IMR-90 (cell line): ENCODE measurements around the gene CPED1. TPM values are rescaled to one million over a fixed set of nuclear protein-coding genes. Genes with fewer than 3 reads are reported as not detected.
A peak's percentile ranks its signal among the peaks of the same experiment; 100 is the strongest.

ENCODE experiments used
- ATAC-seq: fragments of 200-7000 bp; cut with Tn5 transposase; 2 replicates; pipeline ENCODE4 v1.9.1; 2020; ENCODE audit warnings: low read depth, mild to moderate bottlenecking, moderate library complexity
- BruUV-seq: library from RNA; stranded (reverse); fragments of 400-500 nt; replicated peaks from 2 replicates; lab custom pipeline; 2021; lab: Mats Ljungman, UMichigan
- CTCF ChIA-PET: fragments of 300-600 bp; formaldehyde crosslinking; extraction: SDS; loops from one replicate; lab custom pipeline; 2021; ENCODE audit warnings: antibody characterized with exemption; lab: Yijun Ruan, JAX
- POLR2A ChIA-PET: fragments of 300-600 bp; sonication (Branson Sonifier 250); formaldehyde crosslinking; loops from one replicate; lab custom pipeline; 2022; ENCODE audit warnings: antibody characterized with exemption; ENCODE audit not compliant: unreplicated experiment; lab: Charles Lee
- DNase-seq: peaks from one replicate; pipeline ENCODE4 v3.0.0; 2013
- H2AFZ ChIP-seq: replicated peaks from 2 replicates; pipeline ENCODE3; 2013; ENCODE audit warnings: low read length, mild to moderate bottlenecking; ENCODE audit not compliant: poor library complexity
- H2AK5ac ChIP-seq: 2 replicates; pipeline ENCODE4 v1.6.1; 2013; ENCODE audit warnings: low read depth, low read length, inconsistent platforms
- H2AK9ac ChIP-seq: replicated peaks from 2 replicates; pipeline ENCODE3; 2013; ENCODE audit warnings: mild to moderate bottlenecking, low read depth, low read length, moderate library complexity; ENCODE audit not compliant: poor library complexity
- H2BK120ac ChIP-seq: 2 replicates; pipeline ENCODE4 v1.6.1; 2013; ENCODE audit warnings: low read depth, low read length, inconsistent platforms
- H2BK15ac ChIP-seq: 3 replicates; pipeline ENCODE4 v1.6.1; 2013; ENCODE audit warnings: low read depth, low read length, inconsistent platforms
- H2BK20ac ChIP-seq: 2 replicates; pipeline ENCODE4 v1.6.1; 2013; ENCODE audit warnings: low read depth, mild to moderate bottlenecking, inconsistent platforms, low read length, moderate library complexity
- H2BK5ac ChIP-seq: 2 replicates; pipeline ENCODE4 v1.6.1; 2013; ENCODE audit warnings: mild to moderate bottlenecking, low read depth, low read length, inconsistent platforms; ENCODE audit not compliant: poor library complexity, severe bottlenecking
- H3K14ac ChIP-seq: replicated peaks from 2 replicates; pipeline ENCODE4 v1.6.1; 2013; ENCODE audit warnings: low read depth, low read length, inconsistent platforms
- H3K18ac ChIP-seq: 2 replicates; pipeline ENCODE4 v1.6.1; 2013; ENCODE audit warnings: low read depth, low read length, control low read depth
- H3K23ac ChIP-seq: 2 replicates; pipeline ENCODE4 v1.6.1; 2013; ENCODE audit warnings: low read depth, low read length, inconsistent platforms
- H3K27ac ChIP-seq: 2 replicates; pipeline ENCODE4 v1.5.1; 2013; ENCODE audit warnings: mild to moderate bottlenecking, control low read depth, low read length; ENCODE audit not compliant: insufficient read depth
- H3K27me3 ChIP-seq: 2 replicates; pipeline ENCODE4 v1.6.1; 2013; ENCODE audit warnings: low read length; ENCODE audit not compliant: control insufficient read depth, insufficient read depth
- H3K36me3 ChIP-seq: 2 replicates; pipeline ENCODE4 v1.6.1; 2013; ENCODE audit warnings: low read length, mixed read lengths; ENCODE audit not compliant: control insufficient read depth, insufficient read depth
- H3K4ac ChIP-seq: 2 replicates; pipeline ENCODE4 v1.6.1; 2013; ENCODE audit warnings: low read depth, low read length, inconsistent platforms
- H3K4me1 ChIP-seq: 2 replicates; pipeline ENCODE4 v1.6.1; 2013; ENCODE audit warnings: low read length, mixed read lengths; ENCODE audit not compliant: control insufficient read depth, insufficient read depth
- H3K4me2 ChIP-seq: 2 replicates; pipeline ENCODE4 v1.6.1; 2013; ENCODE audit warnings: low read depth, mild to moderate bottlenecking, control low read depth, low read length, moderate library complexity
- H3K4me3 ChIP-seq: 2 replicates; pipeline ENCODE4 v1.5.1; 2013; ENCODE audit warnings: low read depth, mild to moderate bottlenecking, control low read depth, low read length, moderate library complexity; ENCODE audit not compliant: insufficient read depth
- H3K56ac ChIP-seq: 2 replicates; pipeline ENCODE4 v1.6.1; 2013; ENCODE audit warnings: low read length, inconsistent platforms; ENCODE audit not compliant: insufficient read depth; ENCODE audit errors: extremely low read depth
- H3K79me1 ChIP-seq, 2 experiments: 2 replicates each; pipeline ENCODE4 v1.6.1; 2013; ENCODE audit warnings: low read length in 2 of 2, inconsistent platforms in 1 of 2, low read depth in 1 of 2
- H3K9ac ChIP-seq: 2 replicates; pipeline ENCODE4 v1.6.1; 2013; ENCODE audit warnings: low read depth, low read length, control low read depth
- H3K9me1 ChIP-seq: 2 replicates; pipeline ENCODE4 v1.6.1; 2013; ENCODE audit warnings: low read length, inconsistent platforms; ENCODE audit not compliant: insufficient read depth
- H3K9me3 ChIP-seq: 2 replicates; pipeline ENCODE4 v1.6.1; 2013; ENCODE audit warnings: low read length; ENCODE audit not compliant: control insufficient read depth, insufficient read depth
- H4K20me1 ChIP-seq: 2 replicates; pipeline ENCODE4 v1.6.1; 2013; ENCODE audit warnings: low read length, inconsistent platforms; ENCODE audit not compliant: insufficient read depth
- H4K5ac ChIP-seq: 2 replicates; pipeline ENCODE4 v1.6.1; 2013; ENCODE audit warnings: mild to moderate bottlenecking, low read depth, low read length, control low read depth
- H4K8ac ChIP-seq, 2 experiments: 2 replicates each; pipeline ENCODE4 v1.6.1; 2013; ENCODE audit warnings: low read depth in 2 of 2, low read length in 2 of 2, control low read depth in 1 of 2, inconsistent platforms in 1 of 2
- H4K91ac ChIP-seq: 2 replicates; pipeline ENCODE4 v1.6.1; 2013; ENCODE audit warnings: low read depth, low read length, inconsistent platforms; ENCODE audit not compliant: insufficient read depth
- CEBPB ChIP-seq: IDR thresholded peaks from 2 replicates; pipeline ENCODE4 v1.6.1; 2012; ENCODE audit warnings: low read depth, low read length, improper control_type of control experiment
- CTCF ChIP-seq: conservative IDR thresholded peaks from 2 replicates; pipeline ENCODE4 v1.5.1; 2012; ENCODE audit warnings: mild to moderate bottlenecking, low read depth, low read length, improper control_type of control experiment
- FOS ChIP-seq: fragments of 150-350 bp; IDR thresholded peaks from 2 replicates; pipeline ENCODE4 v1.6.1; 2016; ENCODE audit warnings: low read depth, low read length
- RAD21 ChIP-seq: IDR thresholded peaks from 2 replicates; pipeline ENCODE4 v1.6.1; 2012; ENCODE audit warnings: low read length, improper control_type of control experiment
- WGBS, 2 experiments: methylation state at CpG; one replicate each; pipeline versions ENCODE4 v1.1.5 to v1.1.7; 2013; ENCODE audit warnings: missing lambda C conversion rate in 2 of 2; ENCODE audit not compliant: insufficient read length in 1 of 2; ENCODE audit errors: extremely low coverage in 2 of 2; 5-methylcytosine and 5-hydroxymethylcytosine counted together
- dilution Hi-C: fragments of 300-500 bp; cut with HindIII; formaldehyde crosslinking; loops from one replicate; pipeline ENCODE4 v1.14.3; 2018; ENCODE audit warnings: low sequenced_read_pairs; ENCODE audit not compliant: unreplicated experiment
- in situ Hi-C: fragments of 300-500 bp; cut with MboI; formaldehyde crosslinking; loops from 3 replicates; pipeline ENCODE4 v1.14.3; 2019; ENCODE audit warnings: low sequenced_read_pairs, inconsistent platforms, mixed read lengths
- intact Hi-C: fragments of 100-400 bp; cut with micrococcal nuclease; formaldehyde crosslinking; loops from 2 replicates; pipeline ENCODE4 v1.10.0; 2022
- polyA plus RNA-seq, 3 experiments: library from polyadenylated mRNA; depleted of rRNA; stranded (reverse); fragments of >200 nt; gene quantifications; 2 replicates each; pipeline ENCODE4 v1.2.3, GENCODE V29; 2012; ENCODE audit warnings: low replicate concordance in 1 of 3
- total RNA-seq: library from RNA; depleted of rRNA; stranded (reverse); fragments of >200 nt; gene quantifications from 2 replicates; pipeline ENCODE4 v1.2.3, GENCODE V29; 2012

The CPED1 gene
- total and polyA plus RNA-seq, 2 of the 4 experiments (the other 2 are of a cell fraction): 31.2 to 96.8 TPM

GRCh38 chr7:121020249-121020988, 31.9 kb downstream of the CPED1 start:
- Histone ChIP-seq H2BK120ac (no peak overlapping the region), H4K20me1 (peaks cover 3% of the 10 kb centered on the region; the same call in 1 of the 2 replicates), H2BK20ac (no peak overlapping the region), H2AFZ (no peak overlapping the region), H3K18ac (peak overlapping the region; percentile 50; the same call in 1 of the 2 replicates), H4K8ac (no peak overlapping the region), H2BK15ac (no peak overlapping the region), H4K91ac (no peak overlapping the region), H3K9me3 (no peaks in the 10 kb centered on the region), H3K4ac (no peak overlapping the region), H3K4me3 (no peak overlapping the region), H3K14ac (no peak overlapping the region), H3K56ac (no peak overlapping the region), H2AK9ac (no peak overlapping the region), H3K23ac (no peak overlapping the region), H3K79me1 (peaks cover 5 to 45% of the 10 kb centered on the region in 2 experiments), H3K27ac (peak overlapping the region; percentile 2; the same call in 1 of the 2 replicates), H3K9me1 (peaks cover 10% of the 10 kb centered on the region), H2BK5ac (peak overlapping the region; percentile 83), H3K27me3 (no peaks in the 10 kb centered on the region), H4K5ac (no peak overlapping the region), H3K4me2 (no peak overlapping the region; the same call in 1 of the 2 replicates), H3K4me1 (peaks cover 18% of the 10 kb centered on the region), H3K9ac (no peak overlapping the region), H3K36me3 (peaks cover 2% of the 10 kb centered on the region; the same call in 1 of the 2 replicates), H2AK5ac (no peak overlapping the region)
- intact Hi-C loops: no loop called here
- ChIA-PET CTCF (interaction anchor here (1.1 kb wide), 1 partner anchor 21 kb away, joined by 3 read pairs; no protein-coding TSS in a partner anchor), POLR2A (no interaction called here)
- DNase-seq: peak; percentile 72
- TF ChIP-seq RAD21 (no peak), CTCF (no peak), FOS (no peak), CEBPB (peak; percentile 95)
- in situ Hi-C loops: no loop called here
- peak; percentile 38; the same call in 1 of the 2 replicates for ATAC-seq
- dilution Hi-C loops: no loop called here
- BruUV-seq: no TSS peak
- no CpG with 5 or more reads among the region's 1 CpG for WGBS, 2 experiments
